ENCODE results near the gene ERC2.

DNA sequence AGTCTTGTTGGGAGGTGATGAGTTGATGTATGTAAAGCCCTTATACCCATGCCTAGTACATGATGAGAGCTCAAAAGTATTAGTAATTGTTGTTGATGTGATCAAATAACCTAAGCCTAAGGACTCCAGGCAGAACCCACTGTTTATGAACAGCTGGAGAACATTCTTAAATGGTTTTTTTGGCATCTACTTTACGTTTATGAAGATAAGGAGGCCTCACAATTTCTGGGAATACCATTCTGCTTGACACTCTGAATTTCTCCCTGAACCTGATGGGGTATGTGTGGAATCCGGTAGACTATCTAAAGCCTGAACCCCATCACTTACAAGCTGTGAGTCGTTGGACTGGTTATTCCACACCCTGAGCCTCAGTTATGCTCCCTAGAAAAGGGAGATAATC, 736.5 kb downstream of the ERC2 start:
- TF ChIP-seq, protein P1, sequence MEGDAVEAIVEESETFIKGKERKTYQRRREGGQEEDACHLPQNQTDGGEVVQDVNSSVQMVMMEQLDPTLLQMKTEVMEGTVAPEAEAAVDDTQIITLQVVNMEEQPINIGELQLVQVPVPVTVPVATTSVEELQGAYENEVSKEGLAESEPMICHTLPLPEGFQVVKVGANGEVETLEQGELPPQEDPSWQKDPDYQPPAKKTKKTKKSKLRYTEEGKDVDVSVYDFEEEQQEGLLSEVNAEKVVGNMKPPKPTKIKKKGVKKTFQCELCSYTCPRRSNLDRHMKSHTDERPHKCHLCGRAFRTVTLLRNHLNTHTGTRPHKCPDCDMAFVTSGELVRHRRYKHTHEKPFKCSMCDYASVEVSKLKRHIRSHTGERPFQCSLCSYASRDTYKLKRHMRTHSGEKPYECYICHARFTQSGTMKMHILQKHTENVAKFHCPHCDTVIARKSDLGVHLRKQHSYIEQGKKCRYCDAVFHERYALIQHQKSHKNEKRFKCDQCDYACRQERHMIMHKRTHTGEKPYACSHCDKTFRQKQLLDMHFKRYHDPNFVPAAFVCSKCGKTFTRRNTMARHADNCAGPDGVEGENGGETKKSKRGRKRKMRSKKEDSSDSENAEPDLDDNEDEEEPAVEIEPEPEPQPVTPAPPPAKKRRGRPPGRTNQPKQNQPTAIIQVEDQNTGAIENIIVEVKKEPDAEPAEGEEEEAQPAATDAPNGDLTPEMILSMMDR (conservative IDR thresholded peaks at IDR 0.05; ENCODE audit: low read length): no peak
- no peak for TF ChIP-seq EZH2phosphoT487 (IDR thresholded peaks at IDR 0.05; ENCODE audit: borderline replicate concordance)
